Measurements from ENCODE around the gene FIBCD1. TPM values are rescaled to one million over a fixed set of nuclear protein-coding genes. Genes with fewer than 3 reads are reported as not detected.

FIBCD1 gene
- total RNA-seq, 1 experiment from 2014 or later: 7.1 TPM

GRCh38 chr9:130944510-130945058 lies 5.5 kb upstream of the FIBCD1 start:
- H3K27me3 ChIP-seq (ENCODE audit: insufficient read depth, low read length): peaks cover 7% of the 10 kb centered on the region; the same call in 1 of the 2 replicates
- peaks cover 1 to 6% of the 10 kb centered on the region in 2 experiments for H3K9me3 Mint-ChIP-seq
- H3K4me1 Mint-ChIP-seq: peaks cover 15 to 25% of the 10 kb centered on the region in 2 experiments
- H3K9me3 ChIP-seq (ENCODE audit: control insufficient read depth, low read depth, low read length): no peaks in the 10 kb centered on the region
- H3K18ac ChIP-seq (ENCODE audit: insufficient read length, low read depth, low read length): no peak overlapping the region
- H3K36me3 Mint-ChIP-seq (ENCODE audit: insufficient read depth in 1 of 3, low read depth in 3 of 3): no peaks in the 10 kb centered on the region
- no peak overlapping the region for H2BK20ac ChIP-seq (ENCODE audit: low read depth, low read length, poor library complexity, severe bottlenecking)
- H3T11ph ChIP-seq (ENCODE audit: low read length): no peak overlapping the region
- no peak overlapping the region for H4K91ac ChIP-seq (ENCODE audit: insufficient read length, low read depth, low read length)
- H3K23ac ChIP-seq (ENCODE audit: insufficient read length, low read depth, low read length): no peak overlapping the region
- no peaks in the 10 kb centered on the region for H3K4me1 ChIP-seq (ENCODE audit: insufficient read depth, low read length)
- no peak overlapping the region for H3K4ac ChIP-seq (ENCODE audit: low read depth, low read length)
- DNase-seq: no peak
- peaks cover 62% of the 10 kb centered on the region for H3K27me3 Mint-ChIP-seq (ENCODE audit: low read depth)
- H3K9ac ChIP-seq (ENCODE audit: extremely low read depth, insufficient read length, low read length): no peak overlapping the region
- no peak overlapping the region for H3K27ac ChIP-seq (ENCODE audit: insufficient read length, low read depth, low read length)
- no peak overlapping the region for H3K27ac Mint-ChIP-seq
- H2BK15ac ChIP-seq (ENCODE audit: low read depth, low read length): no peak overlapping the region
- H3K79me1 ChIP-seq (ENCODE audit: insufficient read depth, low read depth, low read length, poor library complexity, severe bottlenecking): no peaks in the 10 kb centered on the region
- no peak overlapping the region for H2AK5ac ChIP-seq (ENCODE audit: insufficient read length, low read length)
- H4K20me1 ChIP-seq (ENCODE audit: control insufficient read depth, insufficient read depth, insufficient read length): no peaks in the 10 kb centered on the region
- no peak overlapping the region for H3K14ac ChIP-seq (ENCODE audit: insufficient read depth, low read length)
- H3K4me3 Mint-ChIP-seq: no peak overlapping the region
- H2BK12ac ChIP-seq (ENCODE audit: insufficient read length, low read depth, low read length): no peak overlapping the region
- TF ChIP-seq, protein P1, sequence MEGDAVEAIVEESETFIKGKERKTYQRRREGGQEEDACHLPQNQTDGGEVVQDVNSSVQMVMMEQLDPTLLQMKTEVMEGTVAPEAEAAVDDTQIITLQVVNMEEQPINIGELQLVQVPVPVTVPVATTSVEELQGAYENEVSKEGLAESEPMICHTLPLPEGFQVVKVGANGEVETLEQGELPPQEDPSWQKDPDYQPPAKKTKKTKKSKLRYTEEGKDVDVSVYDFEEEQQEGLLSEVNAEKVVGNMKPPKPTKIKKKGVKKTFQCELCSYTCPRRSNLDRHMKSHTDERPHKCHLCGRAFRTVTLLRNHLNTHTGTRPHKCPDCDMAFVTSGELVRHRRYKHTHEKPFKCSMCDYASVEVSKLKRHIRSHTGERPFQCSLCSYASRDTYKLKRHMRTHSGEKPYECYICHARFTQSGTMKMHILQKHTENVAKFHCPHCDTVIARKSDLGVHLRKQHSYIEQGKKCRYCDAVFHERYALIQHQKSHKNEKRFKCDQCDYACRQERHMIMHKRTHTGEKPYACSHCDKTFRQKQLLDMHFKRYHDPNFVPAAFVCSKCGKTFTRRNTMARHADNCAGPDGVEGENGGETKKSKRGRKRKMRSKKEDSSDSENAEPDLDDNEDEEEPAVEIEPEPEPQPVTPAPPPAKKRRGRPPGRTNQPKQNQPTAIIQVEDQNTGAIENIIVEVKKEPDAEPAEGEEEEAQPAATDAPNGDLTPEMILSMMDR (conservative IDR thresholded peaks at IDR 0.05): no peak
- H3K56ac ChIP-seq (ENCODE audit: insufficient read length, low read depth, low read length): no peak overlapping the region
- no peak overlapping the region for H2AFZ ChIP-seq (ENCODE audit: low read length)
- H2BK5ac ChIP-seq (ENCODE audit: insufficient read length, low read length): no peak overlapping the region
- no peak overlapping the region for H4K5ac ChIP-seq (ENCODE audit: insufficient read length, low read depth, low read length)
- WGBS (ENCODE audit: extremely low coverage, insufficient read length, low lambda C conversion rate): no CpG with 5 or more reads among the region's 3 CpGs
- no peak overlapping the region for H4K8ac ChIP-seq (replicated peaks; ENCODE audit: insufficient read length, low read depth, low read length)
- H3K79me2 ChIP-seq (ENCODE audit: insufficient read depth, low read length): no peaks in the 10 kb centered on the region
- H3K4me2 ChIP-seq (ENCODE audit: insufficient read depth, insufficient read length, low read length): no peak overlapping the region
- no peak overlapping the region for H2BK120ac ChIP-seq (ENCODE audit: low read depth, low read length, poor library complexity, severe bottlenecking)
- peaks cover 4% of the 10 kb centered on the region for H3K23me2 ChIP-seq (ENCODE audit: insufficient read length, low read depth, low read length, poor library complexity, severe bottlenecking)

Measured in H9 (cell line).